ENCODE results near the gene P2RX5. TPM values are rescaled to one million over a fixed set of nuclear protein-coding genes. Genes with fewer than 3 reads are reported as not detected.

Gene P2RX5
- total and polyA plus RNA-seq, 9 donors: 0.15 to 1.1 (median 0.61) TPM

GRCh38 chr17:3641014-3641413 lies 54.9 kb downstream of the P2RX5 start:
- Histone ChIP-seq H3K27me3 (no peaks in the 10 kb centered on the region), H3K4me1 (ENCODE audit: insufficient read depth) (peaks cover 13% of the 10 kb centered on the region), H3K27ac (peak overlapping the region in 1 of 2 donors; percentile 73), H3K9me3 (no peaks in the 10 kb centered on the region), H3K36me3 (no peaks in the 10 kb centered on the region), H3K4me3 (no peak overlapping the region)
- TF ChIP-seq CTCF (IDR thresholded peaks at IDR 0.05) (no peak), EP300 (IDR thresholded peaks at IDR 0.05) (no peak), POLR2A (IDR thresholded peaks at IDR 0.05) (no peak)
- no peak for DNase-seq
- intact Hi-C loops (cut with DNase I): no loop called here
- 25 to 33% (median 27%) methylated on average over 3 of the region's 3 CpGs for WGBS, 3 donors

- TF ChIP-seq EP300 (IDR thresholded peaks at IDR 0.05): no peak
- TF ChIP-seq CTCF (IDR thresholded peaks at IDR 0.05): no peak
- no peak for TF ChIP-seq POLR2A (IDR thresholded peaks at IDR 0.05)
- Histone ChIP-seq H3K9me3 (no peaks in the 10 kb centered on the region), H3K27me3 (no peaks in the 10 kb centered on the region), H3K4me3 (no peak overlapping the region), H3K4me1 (ENCODE audit: insufficient read depth) (peaks cover 14% of the 10 kb centered on the region), H3K36me3 (no peaks in the 10 kb centered on the region), H3K27ac (peak overlapping the region in 1 of 2 donors; percentile 73)
- 5 to 36% (median 11%) methylated on average over 7 of the region's 7 CpGs for WGBS, 3 donors
- intact Hi-C loops (cut with DNase I): no loop called here
- DNase-seq: no peak
Observed at GRCh38 chr17:3639981-3640596, 55.9 kb downstream of the P2RX5 start.

- Histone ChIP-seq H3K4me3 (peak overlapping the region; percentile 85), H3K27ac (peak overlapping the region; percentile 32 to 99), H3K4me1 (ENCODE audit: insufficient read depth) (peaks cover 22% of the 10 kb centered on the region), H3K27me3 (no peaks in the 10 kb centered on the region), H3K36me3 (no peaks in the 10 kb centered on the region), H3K9me3 (no peaks in the 10 kb centered on the region)
- intact Hi-C loops (cut with DNase I): no loop called here
- TF ChIP-seq POLR2A (IDR thresholded peaks at IDR 0.05): no peak
- TF ChIP-seq EP300 (IDR thresholded peaks at IDR 0.05): no peak
- TF ChIP-seq CTCF (IDR thresholded peaks at IDR 0.05): no peak
- 1 to 2% (median 1%) methylated on average over 17 to 31 of the region's 31 CpGs for WGBS, 3 donors
- DNase-seq: no peak
Observed at GRCh38 chr17:3636908-3637373, 59.0 kb downstream of the P2RX5 start.

GRCh38 chr17:3636154-3636907 lies 59.6 kb downstream of the P2RX5 start, which contains the start of the genes CTNS and SHPK:
TSS of gene CTNS (plus strand) at chr17:3636760. CDS start at chr17:3640207, 3,447 bp downstream.
TSS of gene SHPK (minus strand) at chr17:3636250. CDS start at chr17:3636219, 31 bp downstream.
- peaks cover 20% of the 10 kb centered on the region for H3K4me1 ChIP-seq (ENCODE audit: insufficient read depth)
- DNase-seq: peak; percentile 96 to 97 (median 96)

More at GRCh38 chr17:3636154-3636907, 59.6 kb downstream of the P2RX5 start, which contains the start of the genes CTNS and SHPK:
- Histone ChIP-seq H3K9me3 (no peaks in the 10 kb centered on the region), H3K27me3 (no peaks in the 10 kb centered on the region), H3K27ac (peak within 1 kb of the TSS; percentile 92 to 99), H3K36me3 (no peaks in the 10 kb centered on the region), H3K4me3 (peak within 1 kb of the TSS; percentile 85)
- intact Hi-C loops (cut with DNase I): no loop called here
- TF ChIP-seq CTCF (IDR thresholded peaks at IDR 0.05) (no peak), POLR2A (IDR thresholded peaks at IDR 0.05) (peak; percentile 47), EP300 (IDR thresholded peaks at IDR 0.05) (no peak)
- WGBS, 3 donors: 0 to 1% (median 0%) methylated on average over 20 to 68 of the region's 68 CpGs

All from ovary (tissue), 9 donors.